Neural crest cell (in vitro differentiated cells): ENCODE results near the gene TMEM109. TPM values are rescaled to one million over a fixed set of nuclear protein-coding genes. Genes with fewer than 3 reads are reported as not detected.
A peak's percentile ranks its signal among the peaks of the same experiment; 100 is the strongest.

Experiments
- DNase-seq: peaks from one replicate; pipeline ENCODE4 v3.0.0; 2021; ENCODE audit warnings: low read depth, mixed read lengths, low spot score
- H3K27ac Mint-ChIP-seq: one replicate; pipeline ENCODE4 v1.8.0; 2021; ENCODE audit warnings: mild to moderate bottlenecking, mixed read lengths; ENCODE audit not compliant: unreplicated experiment
- H3K27me3 Mint-ChIP-seq: 2 replicates; pipeline ENCODE4 v1.8.0; 2021; ENCODE audit warnings: low read depth, mild to moderate bottlenecking, mixed read lengths
- H3K36me3 Mint-ChIP-seq: 2 replicates; pipeline ENCODE4 v1.8.0; 2021; ENCODE audit warnings: low read depth, mild to moderate bottlenecking, mixed read lengths
- H3K4me1 Mint-ChIP-seq: 2 replicates; pipeline ENCODE4 v1.8.0; 2021; ENCODE audit warnings: mixed read lengths
- H3K4me3 Mint-ChIP-seq: one replicate; pipeline ENCODE4 v1.8.0; 2021; ENCODE audit warnings: mild to moderate bottlenecking, mixed read lengths
- H3K9me3 Mint-ChIP-seq: 2 replicates; pipeline ENCODE4 v1.8.0; 2021; ENCODE audit warnings: mixed read lengths
- total RNA-seq: library from RNA; stranded (reverse); gene quantifications from 2 replicates; pipeline ENCODE4 v1.2.1, GENCODE V29; 2021
- TF ChIP-seq, protein P1 (sequence below): fragments of 200-600 bp; sonication (generic); conservative IDR thresholded peaks from 2 replicates; pipeline ENCODE4 v1.5.0; 2021; ENCODE audit warnings: antibody characterized with exemption, mild to moderate bottlenecking

The TMEM109 gene
- total RNA-seq, 1 donor from 2014 or later, result 64.4 TPM

DNA sequence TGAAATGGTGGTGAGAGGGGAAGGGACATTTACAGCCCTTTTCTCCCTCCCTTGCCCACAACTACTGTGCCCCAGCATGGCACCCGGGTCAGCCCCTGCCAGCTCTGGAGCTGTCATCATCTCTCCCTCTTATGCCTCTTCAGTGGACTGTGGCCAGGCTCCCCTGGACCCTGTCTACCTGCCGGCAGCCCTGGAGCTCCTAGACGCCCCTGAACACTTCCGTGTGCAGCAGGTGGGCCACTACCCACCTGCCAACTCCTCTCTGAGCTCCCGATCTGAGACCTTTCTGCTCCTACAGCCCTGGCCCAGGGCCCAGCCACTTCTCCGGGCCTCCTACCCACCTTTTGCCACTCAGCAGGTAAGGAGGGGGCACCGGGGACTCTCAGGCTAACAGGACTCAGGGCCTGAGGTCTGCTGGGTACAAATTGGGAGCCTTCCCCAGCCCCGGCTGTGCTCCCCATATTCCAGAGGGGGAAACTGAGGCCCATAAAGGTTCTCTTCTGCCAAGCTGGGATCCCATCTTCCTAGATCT is 13.2 kb downstream of the TMEM109 start:
- H3K36me3 Mint-ChIP-seq, result peaks cover 8% of the 10 kb centered on the region
- no peaks in the 10 kb centered on the region for H3K27me3 Mint-ChIP-seq
- DNase-seq, result no peak
- H3K4me1 Mint-ChIP-seq, result peaks cover 28% of the 10 kb centered on the region
- peak overlapping the region; percentile 95 for H3K4me3 Mint-ChIP-seq
- H3K27ac Mint-ChIP-seq, result no peak overlapping the region
- no peaks in the 10 kb centered on the region for H3K9me3 Mint-ChIP-seq
- TF ChIP-seq, protein P1, sequence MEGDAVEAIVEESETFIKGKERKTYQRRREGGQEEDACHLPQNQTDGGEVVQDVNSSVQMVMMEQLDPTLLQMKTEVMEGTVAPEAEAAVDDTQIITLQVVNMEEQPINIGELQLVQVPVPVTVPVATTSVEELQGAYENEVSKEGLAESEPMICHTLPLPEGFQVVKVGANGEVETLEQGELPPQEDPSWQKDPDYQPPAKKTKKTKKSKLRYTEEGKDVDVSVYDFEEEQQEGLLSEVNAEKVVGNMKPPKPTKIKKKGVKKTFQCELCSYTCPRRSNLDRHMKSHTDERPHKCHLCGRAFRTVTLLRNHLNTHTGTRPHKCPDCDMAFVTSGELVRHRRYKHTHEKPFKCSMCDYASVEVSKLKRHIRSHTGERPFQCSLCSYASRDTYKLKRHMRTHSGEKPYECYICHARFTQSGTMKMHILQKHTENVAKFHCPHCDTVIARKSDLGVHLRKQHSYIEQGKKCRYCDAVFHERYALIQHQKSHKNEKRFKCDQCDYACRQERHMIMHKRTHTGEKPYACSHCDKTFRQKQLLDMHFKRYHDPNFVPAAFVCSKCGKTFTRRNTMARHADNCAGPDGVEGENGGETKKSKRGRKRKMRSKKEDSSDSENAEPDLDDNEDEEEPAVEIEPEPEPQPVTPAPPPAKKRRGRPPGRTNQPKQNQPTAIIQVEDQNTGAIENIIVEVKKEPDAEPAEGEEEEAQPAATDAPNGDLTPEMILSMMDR, result no peak

DNA sequence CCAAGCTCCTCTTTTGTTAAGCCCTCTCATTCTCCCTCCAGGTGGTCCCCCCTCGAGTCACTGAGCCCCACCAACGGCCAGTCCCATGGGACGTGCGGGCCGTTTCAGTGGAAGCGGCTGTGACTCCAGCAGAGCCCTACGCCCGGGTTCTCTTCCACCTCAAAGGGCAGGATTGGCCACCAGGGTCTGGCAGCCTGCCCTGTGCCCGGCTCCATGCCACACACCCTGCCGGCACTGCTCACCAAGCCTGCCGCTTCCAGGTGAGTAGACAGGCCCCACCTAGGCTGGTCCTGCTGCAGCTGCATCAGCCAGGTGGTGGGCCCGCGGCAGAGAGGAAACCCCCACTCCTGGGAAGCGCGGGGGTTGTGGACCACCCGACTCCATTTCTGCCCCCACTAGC is 13.6 kb downstream of the TMEM109 start:
- TF ChIP-seq, protein P1, result no peak
- H3K27me3 Mint-ChIP-seq, result no peaks in the 10 kb centered on the region

DNA sequence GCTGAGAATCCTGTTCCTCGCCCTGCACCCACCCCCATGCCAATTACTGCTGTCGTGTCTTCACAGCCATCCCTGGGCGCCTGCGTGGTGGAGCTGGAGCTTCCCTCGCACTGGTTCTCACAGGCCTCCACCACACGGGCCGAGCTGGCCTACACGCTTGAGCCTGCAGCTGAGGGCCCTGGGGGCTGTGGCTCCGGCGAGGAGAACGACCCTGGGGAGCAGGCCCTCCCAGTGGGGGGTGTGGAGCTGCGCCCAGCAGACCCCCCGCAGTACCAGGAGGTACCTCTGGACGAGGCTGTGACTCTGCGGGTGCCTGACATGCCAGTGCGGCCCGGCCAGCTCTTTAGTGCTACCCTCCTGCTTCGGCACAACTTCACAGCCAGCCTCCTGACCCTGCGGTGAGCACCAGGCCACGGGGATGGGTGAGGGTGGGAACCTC is 14.6 kb downstream of the TMEM109 start:
- TF ChIP-seq, protein P1, result no peak
- Mint-ChIP-seq H3K4me3 (no peak overlapping the region), H3K36me3 (peaks cover 5% of the 10 kb centered on the region), H3K9me3 (no peaks in the 10 kb centered on the region), H3K27ac (no peak overlapping the region), H3K27me3 (no peaks in the 10 kb centered on the region), H3K4me1 (peaks cover 22% of the 10 kb centered on the region)
- DNase-seq, result no peak

More for the DNA sequence above, 13.6 kb downstream of the TMEM109 start:
- DNase-seq, result no peak
- Mint-ChIP-seq H3K27ac (no peak overlapping the region), H3K4me1 (peaks cover 23% of the 10 kb centered on the region), H3K4me3 (no peak overlapping the region), H3K36me3 (peaks cover 5% of the 10 kb centered on the region), H3K9me3 (no peaks in the 10 kb centered on the region)

DNA sequence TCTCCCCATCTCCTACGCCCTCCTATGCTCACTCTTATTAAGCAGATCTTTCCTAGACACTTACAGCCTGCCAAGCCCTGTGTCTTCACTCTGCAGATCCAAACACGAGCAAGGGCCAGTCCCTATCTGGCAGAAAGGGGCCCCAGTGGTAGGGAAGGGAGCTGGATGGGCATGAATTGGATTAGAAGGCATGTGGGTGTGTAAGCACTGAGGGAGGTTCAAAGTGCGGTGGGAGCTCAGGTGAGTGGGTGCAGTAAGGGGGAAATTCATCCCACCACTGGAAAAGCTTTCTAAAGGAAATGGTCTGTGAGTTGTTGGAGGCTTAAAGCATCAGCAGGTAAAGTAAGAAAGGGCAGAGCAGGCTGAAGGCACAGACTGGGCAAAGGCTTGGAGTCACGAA is 15.8 kb downstream of the TMEM109 start:
- peak overlapping the region; percentile 86 for H3K27ac Mint-ChIP-seq
- H3K4me1 Mint-ChIP-seq, result peaks cover 19% of the 10 kb centered on the region
- peaks cover 5% of the 10 kb centered on the region for H3K36me3 Mint-ChIP-seq

DNA sequence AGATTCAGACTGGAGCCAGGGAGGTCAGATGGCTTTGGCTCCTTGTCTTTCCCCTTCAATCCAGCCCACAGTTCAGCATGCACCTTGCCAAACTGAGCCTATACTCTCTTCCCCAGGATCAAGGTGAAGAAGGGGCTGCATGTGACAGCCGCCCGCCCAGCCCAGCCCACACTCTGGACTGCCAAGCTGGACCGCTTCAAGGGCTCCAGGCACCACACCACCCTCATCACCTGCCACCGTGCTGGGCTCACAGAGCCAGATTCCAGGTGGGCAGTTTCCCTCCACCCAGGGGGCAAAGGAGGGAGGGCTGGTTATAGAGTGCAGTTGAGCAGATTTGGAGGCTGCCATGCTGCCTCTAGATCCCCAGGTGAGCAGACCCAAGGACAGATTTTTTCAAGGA is 16.4 kb downstream of the TMEM109 start:
- no peaks in the 10 kb centered on the region for H3K9me3 Mint-ChIP-seq
- no peaks in the 10 kb centered on the region for H3K27me3 Mint-ChIP-seq
- H3K4me3 Mint-ChIP-seq, result no peak overlapping the region
- H3K27ac Mint-ChIP-seq, result no peak overlapping the region
- peaks cover 15% of the 10 kb centered on the region for H3K4me1 Mint-ChIP-seq
- DNase-seq, result no peak
- H3K36me3 Mint-ChIP-seq, result peaks cover 5% of the 10 kb centered on the region
- TF ChIP-seq, protein P1, result no peak

More for the DNA sequence above, 15.8 kb downstream of the TMEM109 start:
- TF ChIP-seq, protein P1, result no peak
- DNase-seq, result no peak
- H3K27me3 Mint-ChIP-seq, result no peaks in the 10 kb centered on the region
- no peaks in the 10 kb centered on the region for H3K9me3 Mint-ChIP-seq
- no peak overlapping the region for H3K4me3 Mint-ChIP-seq
